Measurements from ENCODE around the gene CHRNE. TPM values are rescaled to one million over a fixed set of nuclear protein-coding genes. Genes with fewer than 3 reads are reported as not detected.
"Not testable (repeated sequence)": the region's sequence is repeated elsewhere in the genome, so short reads cannot be mapped to it uniquely, and the experiment has no call there.

Gene CHRNE
- total RNA-seq, 1 donor = 4.9 TPM

GRCh38 chr17:4934173-4934979 is 31.5 kb upstream of the CHRNE start:
- H3K4me3 ChIP-seq (ENCODE audit: low read depth, low read length) = no peak overlapping the region
- peak; percentile 12 for DNase-seq (ENCODE audit: low read depth)

GRCh38 chr17:4933646-4934045 is 30.7 kb upstream of the CHRNE start:
- no peak for TF ChIP-seq CTCF (IDR thresholded peaks at IDR 0.05; ENCODE audit: insufficient read depth, low read length)
- H3K4me3 ChIP-seq (ENCODE audit: low read depth, low read length) = no peak overlapping the region
- no peak for DNase-seq (ENCODE audit: low read depth)

More at GRCh38 chr17:4934173-4934979, 31.5 kb upstream of the CHRNE start:
- TF ChIP-seq CTCF (IDR thresholded peaks at IDR 0.05; ENCODE audit: insufficient read depth, low read length) = peak; percentile 43

DNA sequence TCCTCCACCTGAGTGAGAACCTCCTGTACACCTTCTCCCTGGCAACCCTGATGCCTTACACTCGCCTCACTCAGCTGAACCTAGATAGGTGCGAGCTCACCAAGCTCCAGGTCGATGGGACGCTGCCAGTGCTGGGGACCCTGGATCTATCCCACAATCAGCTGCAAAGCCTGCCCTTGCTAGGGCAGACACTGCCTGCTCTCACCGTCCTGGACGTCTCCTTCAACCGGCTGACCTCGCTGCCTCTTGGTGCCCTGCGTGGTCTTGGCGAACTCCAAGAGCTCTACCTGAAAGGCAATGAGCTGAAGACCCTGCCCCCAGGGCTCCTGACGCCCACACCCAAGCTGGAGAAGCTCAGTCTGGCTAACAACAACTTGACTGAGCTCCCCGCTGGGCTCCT is 29.9 kb upstream of the CHRNE start:
- TF ChIP-seq CTCF (IDR thresholded peaks at IDR 0.05; ENCODE audit: insufficient read depth, low read length) = no peak
- H3K4me3 ChIP-seq (ENCODE audit: low read depth, low read length) = no peak overlapping the region
- DNase-seq (ENCODE audit: low read depth) = no peak

DNA sequence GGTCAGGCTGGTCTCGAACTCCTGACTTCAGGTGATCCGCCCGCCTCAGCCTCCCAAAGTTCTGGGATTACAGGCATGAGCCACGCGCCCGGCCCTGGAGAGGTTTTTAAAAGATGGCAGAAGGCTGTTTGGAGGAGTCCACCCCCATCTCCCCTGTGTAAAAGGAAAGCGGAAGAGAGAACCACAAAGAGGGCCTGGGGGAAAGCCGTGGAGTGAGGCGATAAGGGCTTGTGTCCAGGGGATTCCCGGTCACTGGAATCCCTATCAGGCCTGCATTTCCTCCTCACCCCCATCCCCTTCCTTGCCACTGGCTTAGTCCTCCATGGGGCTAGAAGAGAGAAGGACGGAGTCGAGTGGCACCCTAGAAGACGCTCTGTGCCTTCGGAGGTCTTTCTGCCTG is 29.1 kb upstream of the CHRNE start, which contains the start of gene GP1BA:
Gene GP1BA (plus strand): TSS at position 315 of the 400 bp plus-strand sequence. CDS start 328 bp downstream, outside the sequence.
- no peak for DNase-seq (ENCODE audit: low read depth)
- TF ChIP-seq CTCF (IDR thresholded peaks at IDR 0.05; ENCODE audit: insufficient read depth, low read length) = no peak
- H3K4me3 ChIP-seq (ENCODE audit: low read depth, low read length) = no peak within 1 kb of the TSS

DNA sequence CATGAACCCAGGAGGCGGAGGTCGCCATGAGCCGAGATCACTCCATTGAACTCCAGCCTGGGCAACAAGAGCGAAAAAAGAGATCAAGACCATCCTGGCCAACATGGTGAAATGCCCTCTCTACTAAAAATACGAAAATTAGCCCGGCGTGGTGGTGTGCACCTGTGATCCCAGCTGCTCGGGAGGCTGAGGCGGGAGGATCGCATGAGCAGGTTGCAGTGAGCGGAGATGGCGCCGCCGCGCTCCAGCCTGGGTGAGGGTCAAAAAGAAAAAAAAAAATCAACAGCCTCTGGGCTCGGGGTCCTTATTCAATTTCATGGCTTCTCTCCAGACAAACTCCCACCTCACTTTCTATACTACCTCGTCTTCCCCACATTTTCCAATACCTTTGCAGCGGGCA is 26.0 kb upstream of the CHRNE start:
- H3K4me3 ChIP-seq (ENCODE audit: low read depth, low read length) = no peak overlapping the region
- no peak for TF ChIP-seq CTCF (IDR thresholded peaks at IDR 0.05; ENCODE audit: insufficient read depth, low read length)
- DNase-seq (ENCODE audit: low read depth) = no peak

- DNase-seq (ENCODE audit: low read depth); H3K4me3 ChIP-seq (ENCODE audit: low read depth, low read length): not testable (repeated sequence)
These were observed 23.9 kb upstream of the CHRNE start for GRCh38 chr17:4926577-4927335.

DNA sequence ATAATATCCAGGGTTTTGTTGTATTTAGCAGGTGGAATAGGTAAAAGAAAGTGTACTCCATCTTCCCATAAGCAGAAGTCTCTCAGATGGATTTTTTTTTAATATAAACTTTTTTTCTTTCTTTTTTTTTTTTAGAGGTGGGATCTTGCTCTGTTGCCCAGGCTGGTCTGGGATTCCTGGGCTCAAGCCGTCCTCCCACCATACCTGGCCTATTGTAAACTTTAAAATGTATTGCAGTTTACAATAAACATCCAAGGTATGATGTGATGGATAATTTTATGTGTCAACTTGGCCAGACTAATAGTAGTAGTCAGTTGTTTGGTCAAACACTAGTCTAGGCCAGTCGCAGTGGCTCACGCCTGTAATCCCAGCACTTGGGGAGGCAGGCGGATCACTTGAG is 18.4 kb upstream of the CHRNE start:
- no peak for DNase-seq (ENCODE audit: low read depth)
- no peak for TF ChIP-seq CTCF (IDR thresholded peaks at IDR 0.05; ENCODE audit: insufficient read depth, low read length)

More for the DNA sequence above, 18.4 kb upstream of the CHRNE start:
- H3K4me3 ChIP-seq (ENCODE audit: low read depth, low read length) = no peak overlapping the region

Data from fibroblast of the aortic adventitia (primary cell).